Neural progenitor cell (in vitro differentiated cells): Measurements from ENCODE around the gene SCAI. TPM values are rescaled to one million over a fixed set of nuclear protein-coding genes. Genes with fewer than 3 reads are reported as not detected.
"Not testable (repeated sequence)": the region's sequence is repeated elsewhere in the genome, so short reads cannot be mapped to it uniquely, and the experiment has no call there.

Experiments used
- DNase-seq: peaks from one replicate; pipeline ENCODE4 v3.0.0-alpha.2; 2016; ENCODE audit warnings: low spot score
- H2AFZ ChIP-seq: fragments of 200-600 bp; sonication (generic); replicated peaks from 2 replicates; pipeline ENCODE4 v1.6.1; 2016; ENCODE audit warnings: antibody characterized with exemption
- H3F3A ChIP-seq: fragments of 200-600 bp; sonication (generic); 2 replicates; pipeline ENCODE4 v1.6.1; 2016; ENCODE audit warnings: antibody characterized with exemption, low read depth
- H3K27ac ChIP-seq: fragments of 200-600 bp; sonication (generic); 2 replicates; pipeline ENCODE4 v1.5.1; 2016; ENCODE audit warnings: mild to moderate bottlenecking
- H3K27me3 ChIP-seq: fragments of 200-600 bp; sonication (generic); 2 replicates; pipeline ENCODE4 v1.6.1; 2016; ENCODE audit warnings: mild to moderate bottlenecking, moderate library complexity
- H3K36me3 ChIP-seq: fragments of 200-600 bp; sonication (generic); 2 replicates; pipeline ENCODE4 v1.5.1; 2016
- H3K4me1 ChIP-seq: fragments of 200-600 bp; sonication (generic); 2 replicates; pipeline ENCODE4 v1.6.1; 2016; ENCODE audit warnings: mixed run types
- H3K4me2 ChIP-seq: fragments of 200-600 bp; sonication (generic); 2 replicates; pipeline ENCODE4 v1.6.1; 2016
- H3K4me3 ChIP-seq: fragments of 200-600 bp; sonication (generic); 2 replicates; pipeline ENCODE4 v1.5.1; 2016
- H3K79me2 ChIP-seq: fragments of 200-600 bp; sonication (generic); 2 replicates; pipeline ENCODE4 v1.6.1; 2016; ENCODE audit warnings: low read depth
- H3K9ac ChIP-seq: fragments of 200-600 bp; sonication (generic); 2 replicates; pipeline ENCODE4 v1.6.1; 2016
- H3K9me3 ChIP-seq: fragments of 200-600 bp; sonication (generic); 2 replicates; pipeline ENCODE4 v1.5.1; 2016; ENCODE audit warnings: low read depth
- H4K20me1 ChIP-seq: fragments of 200-600 bp; sonication (generic); 2 replicates; pipeline ENCODE4 v1.6.1; 2016; ENCODE audit warnings: low read depth
- H3K27ac Mint-ChIP-seq: 3 replicates; pipeline ENCODE4 v1.8.0; 2021; ENCODE audit warnings: mixed read lengths
- H3K27me3 Mint-ChIP-seq: 2 replicates; pipeline ENCODE4 v1.8.0; 2022; ENCODE audit warnings: low read depth, mild to moderate bottlenecking, inconsistent platforms, moderate library complexity, mixed read lengths; ENCODE audit not compliant: insufficient read depth
- H3K36me3 Mint-ChIP-seq: 3 replicates; pipeline ENCODE4 v1.8.0; 2021; ENCODE audit warnings: mixed read lengths
- H3K4me1 Mint-ChIP-seq: 3 replicates; pipeline ENCODE4 v1.8.0; 2021; ENCODE audit warnings: mixed read lengths
- H3K4me3 Mint-ChIP-seq: 3 replicates; pipeline ENCODE4 v1.8.0; 2021; ENCODE audit warnings: mild to moderate bottlenecking, moderate library complexity, mixed read lengths
- H3K9me3 Mint-ChIP-seq: 3 replicates; pipeline ENCODE4 v1.8.0; 2020; ENCODE audit warnings: mixed read lengths
- CTCF ChIP-seq: fragments of 200-600 bp; sonication (generic); IDR thresholded peaks from 2 replicates; pipeline ENCODE4 v1.5.1; 2017; ENCODE audit warnings: antibody characterized with exemption, mild to moderate bottlenecking
- EZH2 ChIP-seq: fragments of 200-600 bp; sonication (generic); IDR thresholded peaks from 2 replicates; pipeline ENCODE4 v1.6.1; 2017; ENCODE audit warnings: antibody characterized with exemption, mild to moderate bottlenecking, moderate library complexity
- EZH2phosphoT487 ChIP-seq: fragments of 200-600 bp; sonication (generic); IDR thresholded peaks from 2 replicates; pipeline ENCODE4 v1.6.1; 2017; ENCODE audit warnings: antibody characterized with exemption
- total RNA-seq: library from RNA; depleted of rRNA; stranded (reverse); fragments of >200 nt; gene quantifications from 2 replicates; pipeline ENCODE4 v1.2.3, GENCODE V29; 2015; ENCODE audit warnings: low replicate concordance

The SCAI gene
- total RNA-seq, 1 donor from 2014 or later: 30.2 TPM

- H3K27ac Mint-ChIP-seq: no peak overlapping the region
- Histone ChIP-seq H3K79me2 (peaks cover 22% of the 10 kb centered on the region), H3F3A (no peaks in the 10 kb centered on the region), H3K27me3 (no peaks in the 10 kb centered on the region), H3K9ac (no peak overlapping the region), H4K20me1 (no peaks in the 10 kb centered on the region), H3K9me3 (no peaks in the 10 kb centered on the region), H3K4me2 (no peak overlapping the region), H3K4me1 (no peaks in the 10 kb centered on the region), H3K27ac (no peak overlapping the region), H3K4me3 (no peak overlapping the region), H2AFZ (no peak overlapping the region), H3K36me3 (peaks cover 5% of the 10 kb centered on the region)
- H3K36me3 Mint-ChIP-seq: peaks cover 14% of the 10 kb centered on the region
- peaks cover 4% of the 10 kb centered on the region for H3K9me3 Mint-ChIP-seq
- no peak for DNase-seq
- H3K4me3 Mint-ChIP-seq: no peak overlapping the region
- no peaks in the 10 kb centered on the region for H3K4me1 Mint-ChIP-seq
- TF ChIP-seq EZH2phosphoT487 (no peak), CTCF (no peak), EZH2 (no peak)
- H3K27me3 Mint-ChIP-seq: peaks cover 3% of the 10 kb centered on the region
Measured at GRCh38 chr9:125088752-125089151, 54.6 kb downstream of the SCAI start.

- H3K36me3 Mint-ChIP-seq: peaks cover 19% of the 10 kb centered on the region
- Histone ChIP-seq H3K9me3 (peaks cover 10% of the 10 kb centered on the region), H3K4me1 (no peaks in the 10 kb centered on the region), H3K27ac (no peak overlapping the region), H3K4me3 (no peak overlapping the region), H3K27me3 (no peaks in the 10 kb centered on the region), H3K9ac (no peak overlapping the region), H3K36me3 (peaks cover 12% of the 10 kb centered on the region), H3K4me2 (no peak overlapping the region), H3K79me2 (peaks cover 3% of the 10 kb centered on the region), H2AFZ (no peak overlapping the region), H3F3A (no peaks in the 10 kb centered on the region), H4K20me1 (no peaks in the 10 kb centered on the region)
- H3K4me1 Mint-ChIP-seq: no peaks in the 10 kb centered on the region
- no peak overlapping the region for H3K27ac Mint-ChIP-seq
- no peak for TF ChIP-seq EZH2phosphoT487
- TF ChIP-seq EZH2: no peak
- TF ChIP-seq CTCF: no peak
- no peak for DNase-seq
- peaks cover 26% of the 10 kb centered on the region for H3K9me3 Mint-ChIP-seq
- no peak overlapping the region for H3K4me3 Mint-ChIP-seq
- H3K27me3 Mint-ChIP-seq: no peaks in the 10 kb centered on the region
Measured at GRCh38 chr9:125085703-125086477, 57.4 kb downstream of the SCAI start.

GRCh38 chr9:125082197-125082596 lies 61.1 kb downstream of the SCAI start:
- H3F3A ChIP-seq, H3K9ac ChIP-seq, DNase-seq, H4K20me1 ChIP-seq, H2AFZ ChIP-seq, H3K27ac Mint-ChIP-seq, H3K4me1 ChIP-seq, H3K27me3 ChIP-seq, H3K4me3 ChIP-seq, H3K4me3 Mint-ChIP-seq, H3K27ac ChIP-seq, H3K4me1 Mint-ChIP-seq, H3K4me2 ChIP-seq, H3K27me3 Mint-ChIP-seq, H3K79me2 ChIP-seq: not testable (repeated sequence)
- Histone ChIP-seq H3K9me3 (peaks cover 12% of the 10 kb centered on the region), H3K36me3 (peaks cover 12% of the 10 kb centered on the region)
- H3K9me3 Mint-ChIP-seq: peaks cover 31% of the 10 kb centered on the region
- peaks cover 25% of the 10 kb centered on the region for H3K36me3 Mint-ChIP-seq

GRCh38 chr9:125080797-125081196 lies 62.5 kb downstream of the SCAI start:
- peaks cover 31% of the 10 kb centered on the region for H3K9me3 Mint-ChIP-seq
- H3K27ac Mint-ChIP-seq, H3K27me3 Mint-ChIP-seq, H3K4me3 Mint-ChIP-seq, H4K20me1 ChIP-seq, H3K4me1 Mint-ChIP-seq, DNase-seq, H3K27ac ChIP-seq, H3K79me2 ChIP-seq, H2AFZ ChIP-seq, H3K9ac ChIP-seq, H3K4me2 ChIP-seq, H3F3A ChIP-seq, H3K4me3 ChIP-seq, H3K27me3 ChIP-seq, H3K4me1 ChIP-seq: not testable (repeated sequence)
- Histone ChIP-seq H3K36me3 (peaks cover 12% of the 10 kb centered on the region), H3K9me3 (peaks cover 12% of the 10 kb centered on the region)
- H3K36me3 Mint-ChIP-seq: peaks cover 27% of the 10 kb centered on the region
